HG02588 (cell line): Measurements from ENCODE around the gene RIC8A.
"Not testable (repeated sequence)": the region's sequence is repeated elsewhere in the genome, so short reads cannot be mapped to it uniquely, and the experiment has no call there.

Experiments
- ATAC-seq: cut with Tn5 transposase; IDR thresholded peaks from one replicate; pipeline ENCODE4 v1.9.1; 2021; ENCODE audit warnings: mild to moderate bottlenecking, moderate library complexity; ENCODE audit not compliant: unreplicated experiment

RIC8A gene

DNA sequence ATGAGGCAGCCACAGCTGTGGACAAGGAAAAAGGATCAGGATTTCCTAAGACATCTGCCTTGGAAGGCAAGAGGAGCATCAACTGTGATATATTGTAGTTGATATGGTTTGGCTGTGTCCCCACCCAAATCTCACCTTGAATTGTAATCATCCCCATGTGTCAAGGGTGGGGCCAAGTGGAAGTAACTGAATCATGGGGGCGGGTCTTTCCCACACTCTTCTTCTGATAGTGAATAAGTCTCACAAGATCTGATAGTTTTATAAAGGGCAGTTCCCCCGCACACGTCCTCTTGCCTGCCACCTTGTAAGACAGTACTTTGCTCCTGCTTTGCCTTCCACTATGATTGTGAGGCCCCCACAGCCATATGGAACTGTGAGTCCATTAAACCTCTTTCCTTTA is 10.2 kb downstream of the RIC8A start:
- no peak for ATAC-seq

DNA sequence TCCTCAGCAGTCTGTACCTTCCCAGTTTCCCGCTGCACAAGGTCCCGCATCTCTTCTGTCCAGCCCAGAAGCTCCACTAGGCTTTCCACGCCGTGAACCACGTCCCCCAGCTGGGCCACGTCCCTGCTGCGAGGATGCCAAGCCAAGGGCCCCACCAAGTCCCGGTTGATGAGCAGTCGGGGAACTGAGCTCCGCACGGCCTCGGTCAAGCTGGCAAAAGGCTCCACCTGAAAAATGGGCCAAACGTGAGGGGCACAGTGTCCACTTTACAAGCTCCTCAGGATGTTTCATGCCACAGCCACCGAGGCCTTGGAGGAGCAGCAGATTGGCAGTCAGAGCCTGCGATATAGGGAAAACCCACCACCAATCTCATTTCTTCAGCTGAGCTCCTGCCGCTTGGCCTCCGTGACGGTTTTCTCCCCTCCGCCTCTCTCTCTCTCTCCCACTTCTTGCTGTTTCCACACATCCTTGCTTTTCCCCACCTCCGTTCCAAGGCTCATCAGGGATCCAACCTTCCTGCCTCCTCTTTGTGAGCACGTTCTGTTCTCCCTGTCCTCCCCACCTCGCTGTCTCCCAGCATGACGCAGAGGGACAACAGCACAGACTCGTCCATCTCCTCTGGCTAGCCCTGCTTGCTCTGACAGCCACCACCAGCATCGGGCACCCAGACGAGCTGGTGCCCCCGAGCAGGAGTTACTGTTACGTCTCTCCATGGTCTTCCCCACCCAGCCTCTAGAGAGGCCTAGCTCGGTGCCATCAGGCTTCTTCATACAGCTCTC is 11.5 kb downstream of the RIC8A start:
- ATAC-seq, result no peak

DNA sequence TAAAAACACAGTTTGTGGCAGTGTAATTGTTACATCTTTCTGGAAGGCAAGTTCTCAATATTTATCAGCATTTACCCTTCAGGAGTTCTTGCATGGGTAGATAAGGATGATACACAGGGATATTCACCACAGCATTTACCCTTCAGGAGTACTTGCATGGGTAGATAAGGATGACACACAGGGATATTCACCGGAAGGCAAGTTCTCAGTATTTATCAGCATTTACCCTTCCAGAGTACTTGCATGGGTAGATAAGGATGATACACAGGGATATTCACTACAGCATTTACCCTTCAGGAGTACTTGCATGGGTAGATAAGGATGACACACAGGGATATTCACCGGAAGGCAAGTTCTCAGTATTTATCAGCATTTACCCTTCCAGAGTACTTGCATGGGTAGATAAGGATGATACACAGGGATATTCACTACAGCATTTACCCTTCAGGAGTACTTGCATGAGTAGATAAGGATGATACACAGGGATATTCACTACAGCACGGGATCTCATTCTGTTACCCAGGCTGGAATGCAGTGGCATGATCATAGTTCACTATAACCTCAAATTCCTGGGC is 13.2 kb downstream of the RIC8A start:
- ATAC-seq, result not testable (repeated sequence)

DNA sequence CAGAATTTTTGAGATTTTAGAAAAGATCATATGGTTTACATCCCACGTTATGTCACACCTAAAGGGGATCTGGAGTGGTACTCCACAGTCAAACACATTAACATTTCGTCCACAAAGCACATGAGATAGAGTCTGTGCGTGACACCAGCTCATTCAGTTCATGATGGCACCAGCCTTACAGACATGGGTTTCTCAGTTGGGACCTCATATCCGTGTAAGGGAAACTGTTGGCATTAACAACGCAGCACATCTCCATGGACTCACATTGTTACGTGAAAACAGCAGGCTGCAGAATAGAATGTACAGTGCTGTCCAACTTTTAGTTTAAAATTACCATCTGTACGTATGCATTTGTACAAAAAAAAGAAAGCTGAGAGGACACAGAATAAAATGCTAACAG is 14.0 kb downstream of the RIC8A start:
- ATAC-seq, result no peak

DNA sequence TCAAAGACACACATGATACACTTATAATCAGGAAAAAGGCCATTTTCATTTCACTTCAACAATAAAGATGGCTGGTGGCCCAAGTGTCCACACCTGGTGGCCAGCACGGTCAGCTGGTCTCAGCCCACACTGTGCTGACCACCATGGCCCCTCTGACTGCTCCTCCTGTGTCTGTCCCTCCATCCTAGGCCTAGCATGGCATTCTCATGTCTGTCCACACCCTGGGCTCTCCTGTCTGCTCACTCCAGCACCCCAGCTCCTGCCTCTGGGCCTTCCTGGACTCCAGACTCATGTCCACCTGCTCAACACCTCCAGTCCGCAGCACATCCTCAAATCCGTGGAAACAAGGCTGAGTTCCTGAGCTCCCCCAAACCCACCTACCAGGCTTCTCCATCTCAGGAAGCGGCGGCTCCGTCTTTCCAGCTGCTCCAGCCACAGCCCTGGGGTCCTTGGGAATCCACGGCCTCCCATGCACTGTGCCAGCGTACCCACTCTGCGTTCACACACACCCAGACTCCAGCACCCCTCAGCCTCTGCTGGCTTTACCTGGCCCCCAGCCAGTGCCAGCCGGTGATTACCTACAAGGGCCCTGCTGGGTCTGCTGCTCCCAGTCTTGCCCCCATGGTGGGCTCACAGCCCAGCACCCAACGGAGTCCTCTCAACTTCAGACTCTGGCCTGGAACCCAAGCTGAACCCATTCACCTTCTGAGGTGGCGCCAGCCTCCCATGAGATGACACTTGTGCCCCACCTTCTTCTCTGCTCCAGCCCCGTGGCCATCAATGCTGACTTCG is 14.7 kb downstream of the RIC8A start:
- ATAC-seq, result no peak

DNA sequence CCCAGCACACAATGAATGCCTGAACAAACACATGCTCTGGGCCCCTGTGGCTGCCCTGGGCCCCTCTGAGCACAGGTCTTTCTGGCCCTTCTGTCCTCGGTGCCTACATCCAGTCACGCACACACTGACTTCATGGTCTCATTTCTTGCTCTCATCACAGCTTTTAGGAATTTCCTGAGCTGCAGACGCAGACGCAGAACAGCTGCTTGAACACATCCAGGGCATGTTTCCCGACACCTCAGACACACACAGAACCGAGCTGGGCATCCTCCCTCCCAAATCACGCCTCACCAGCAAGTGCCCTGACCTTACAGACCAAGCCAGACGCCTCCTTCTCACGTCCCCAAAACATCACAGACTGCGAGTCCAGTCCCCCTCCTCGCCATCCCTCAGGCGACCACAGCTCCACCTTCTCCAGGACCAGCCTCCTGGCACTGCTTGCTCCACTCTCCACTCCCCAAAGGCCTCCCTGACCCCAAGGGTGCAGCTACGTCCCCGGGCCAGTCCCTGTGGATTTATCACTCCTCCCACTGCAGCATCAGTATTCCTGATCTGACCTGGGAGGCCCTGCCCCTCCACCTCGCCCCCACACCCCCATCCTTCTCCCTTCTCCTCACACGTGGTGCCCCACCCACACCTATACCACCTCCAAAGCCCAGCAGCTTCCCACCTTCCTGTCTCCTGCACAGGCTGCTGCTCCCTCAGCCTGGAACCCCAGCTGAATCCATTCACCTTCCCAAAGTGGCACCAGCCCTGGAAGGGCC is 15.7 kb downstream of the RIC8A start:
- no peak for ATAC-seq

DNA sequence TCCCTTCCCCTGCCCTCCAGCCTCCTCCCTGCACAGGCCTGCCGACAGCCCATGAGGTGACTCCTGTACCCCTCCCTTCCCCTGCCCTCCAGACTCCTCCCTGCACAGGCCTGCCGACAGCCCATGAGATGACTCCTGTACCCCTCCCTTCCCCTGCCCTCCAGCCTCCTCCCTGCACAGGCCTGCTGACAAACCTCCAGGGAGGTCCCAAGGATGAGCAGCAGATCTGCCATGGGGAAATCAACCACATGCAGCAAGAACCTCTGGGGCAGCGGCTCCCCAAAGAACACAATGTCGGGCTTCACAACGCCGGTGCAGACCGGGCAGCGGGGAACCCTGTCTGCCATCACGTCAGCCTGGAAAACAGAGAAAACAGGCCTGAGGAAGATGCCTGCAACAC is 16.4 kb downstream of the RIC8A start:
- no peak for ATAC-seq

DNA sequence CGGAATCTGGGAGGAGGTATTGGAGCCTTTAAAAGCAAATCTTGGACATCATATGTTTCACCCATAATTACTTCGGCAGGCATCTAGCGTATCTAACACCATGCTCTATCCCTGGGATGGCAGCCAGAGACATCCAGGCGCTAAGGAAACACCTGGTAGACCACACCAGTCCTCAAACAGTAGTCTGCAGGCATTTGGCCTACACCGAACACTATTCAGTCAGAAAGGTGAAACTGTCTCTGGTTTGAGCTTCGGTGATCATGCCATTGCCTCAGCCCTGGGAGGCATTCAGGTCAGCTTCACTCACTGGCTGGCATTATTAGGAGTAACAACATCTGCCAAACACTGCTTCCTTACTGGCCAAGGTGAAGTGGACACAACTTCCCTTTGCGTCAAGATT is 16.9 kb downstream of the RIC8A start:
- no peak for ATAC-seq

DNA sequence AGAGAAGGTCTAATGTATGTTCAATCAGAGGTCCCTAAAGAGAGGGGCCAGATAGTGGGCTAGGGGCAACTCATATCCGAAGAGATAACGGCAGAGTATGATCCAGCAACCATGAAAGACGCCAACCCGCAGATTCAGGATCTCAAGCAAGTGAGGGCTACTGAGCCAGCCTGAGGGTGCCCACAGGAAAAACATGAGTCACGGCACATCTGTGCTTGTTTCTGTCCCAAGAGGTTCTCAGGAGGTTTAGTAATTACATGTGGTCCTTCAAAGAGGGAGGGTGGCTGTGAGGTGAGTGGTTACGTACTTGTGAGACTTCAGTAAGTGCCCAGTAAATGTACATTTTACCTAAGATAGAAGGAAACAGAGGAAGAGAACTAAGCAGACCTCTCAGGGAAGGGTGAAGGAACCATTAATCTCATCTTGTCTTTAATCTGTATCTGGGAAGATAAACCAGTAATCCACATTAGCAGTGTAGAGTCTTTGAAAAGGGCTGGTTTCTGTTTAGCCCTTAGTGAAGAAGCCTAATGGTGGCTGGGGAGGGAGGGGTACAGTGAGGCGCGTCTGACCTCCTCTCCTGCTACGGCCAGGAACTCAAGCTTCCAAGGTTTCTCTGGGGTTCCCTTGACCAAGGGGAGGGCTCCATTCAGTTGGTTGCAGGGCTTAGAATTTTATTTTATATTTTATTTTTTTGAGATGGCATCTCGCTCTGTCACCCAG is 18.4 kb downstream of the RIC8A start:
- no peak for ATAC-seq

DNA sequence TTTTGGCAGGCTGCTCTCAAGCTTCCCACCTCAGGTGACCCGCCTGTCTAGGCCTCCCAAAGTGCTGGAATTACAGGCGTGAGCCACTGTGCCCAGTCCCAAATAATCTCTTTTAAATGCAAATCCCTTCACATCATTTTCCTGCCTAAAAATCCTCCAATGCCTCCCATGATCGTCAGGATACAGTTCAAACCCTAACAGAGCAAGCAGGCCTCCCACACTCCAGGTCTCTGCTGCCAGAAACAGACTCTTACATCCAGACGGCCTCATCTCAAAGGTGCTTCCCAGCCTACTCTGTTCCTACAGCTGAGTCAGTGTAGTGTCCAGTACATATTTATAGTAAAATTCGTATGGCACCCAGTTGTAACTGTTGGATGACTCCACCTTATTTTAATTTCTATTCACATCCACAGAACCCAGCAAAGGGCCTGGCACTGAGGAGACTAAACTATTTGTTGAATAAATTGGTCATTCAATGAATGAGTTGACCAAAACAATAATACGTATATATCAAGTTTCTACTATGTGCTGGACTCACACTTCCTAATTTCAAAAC is 20.4 kb downstream of the RIC8A start:
- no peak for ATAC-seq

DNA sequence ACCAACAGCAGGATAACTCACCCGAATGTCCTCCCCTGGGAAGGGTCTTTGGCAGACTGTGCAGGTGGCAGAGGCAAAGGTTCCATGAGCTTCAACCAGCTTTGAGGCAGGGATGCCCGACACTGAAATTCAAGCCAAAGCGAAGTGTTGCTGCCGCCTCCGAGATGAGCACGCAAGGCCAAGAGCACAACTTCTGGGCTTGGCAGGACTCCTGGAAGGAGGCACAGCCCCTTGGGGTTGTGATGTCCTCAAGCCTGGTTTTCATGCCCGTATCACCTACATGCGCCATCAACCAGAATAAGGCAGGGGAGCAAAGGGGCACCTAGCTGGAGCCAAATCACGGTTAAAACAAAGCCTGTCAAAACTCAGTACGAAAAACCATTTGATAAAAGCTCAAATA is 22.9 kb downstream of the RIC8A start:
- ATAC-seq, result no peak

DNA sequence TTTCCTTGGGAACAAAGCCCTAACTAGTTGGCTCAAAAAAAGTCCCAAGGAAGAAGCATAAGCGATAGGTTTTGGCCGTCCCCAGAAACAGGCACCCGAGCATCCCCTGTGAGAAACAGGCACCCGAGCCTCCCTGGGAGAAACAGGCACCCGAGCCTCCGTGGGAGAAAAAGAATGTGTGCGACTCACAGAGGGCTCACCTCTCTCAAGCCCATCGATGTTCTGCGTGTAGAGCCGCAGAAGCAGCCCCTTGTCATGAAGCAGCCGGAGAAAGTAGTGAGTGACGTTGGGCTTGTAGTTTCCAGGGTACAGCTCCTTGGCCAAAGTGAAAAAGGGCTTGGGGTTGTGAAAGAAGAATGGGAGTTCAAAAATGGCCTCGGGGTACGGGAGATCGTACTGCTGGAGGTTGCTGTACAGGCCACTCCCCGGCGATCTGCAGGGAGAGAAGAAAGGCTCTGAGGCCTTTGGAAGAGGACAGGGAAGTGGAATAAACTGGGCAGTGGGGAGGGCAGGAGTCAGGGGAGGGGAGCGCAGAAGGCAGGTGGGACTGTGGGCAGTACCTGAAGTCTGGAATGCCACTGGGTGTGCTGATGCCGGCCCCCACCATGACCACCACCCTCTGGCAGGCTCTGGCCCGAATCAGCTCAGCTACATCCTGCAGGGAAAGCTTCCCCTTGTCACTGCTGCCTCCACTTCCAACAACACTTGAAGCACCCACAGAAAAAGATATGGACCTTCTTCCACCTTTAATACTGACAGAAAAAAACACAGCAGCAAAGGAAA is 25.5 kb downstream of the RIC8A start:
- ATAC-seq, result no peak

DNA sequence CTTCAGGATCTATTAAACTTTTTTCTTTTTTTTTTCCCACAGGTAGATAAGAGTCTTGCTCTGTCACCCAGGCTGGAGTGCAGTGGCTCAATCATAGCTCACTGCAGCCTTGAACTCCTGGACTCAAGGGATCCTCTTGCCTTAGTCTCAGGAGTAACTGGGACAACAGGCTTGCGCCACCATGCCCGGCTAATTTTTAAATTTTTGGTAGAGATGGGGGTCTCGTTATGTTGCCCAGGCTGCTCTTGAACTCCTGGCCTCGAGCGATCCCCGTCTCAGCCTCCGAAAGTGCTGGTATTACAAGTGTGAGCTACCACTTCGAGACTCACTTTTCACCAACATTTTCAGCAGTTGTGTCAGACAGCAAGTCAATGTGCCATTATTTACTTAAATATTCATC is 27.7 kb downstream of the RIC8A start:
- ATAC-seq, result no peak

DNA sequence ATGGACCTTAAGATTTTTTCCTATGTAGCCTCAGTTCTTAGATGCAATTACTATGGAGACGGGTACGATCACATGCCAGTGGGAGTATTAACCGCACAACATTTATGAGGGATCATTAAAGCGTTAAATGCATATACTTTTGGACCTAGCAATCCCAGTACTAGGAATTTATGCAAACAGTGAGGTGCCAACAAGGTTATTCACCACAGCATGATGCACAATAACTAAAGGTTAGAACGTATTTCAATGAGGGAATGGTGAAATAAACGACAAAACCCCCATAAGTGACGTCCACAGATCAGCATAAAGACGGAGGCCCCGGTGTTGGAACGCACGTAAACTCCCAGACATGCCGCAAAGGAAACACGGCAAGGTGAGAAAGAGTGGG is 28.1 kb downstream of the RIC8A start:
- ATAC-seq, result no peak

DNA sequence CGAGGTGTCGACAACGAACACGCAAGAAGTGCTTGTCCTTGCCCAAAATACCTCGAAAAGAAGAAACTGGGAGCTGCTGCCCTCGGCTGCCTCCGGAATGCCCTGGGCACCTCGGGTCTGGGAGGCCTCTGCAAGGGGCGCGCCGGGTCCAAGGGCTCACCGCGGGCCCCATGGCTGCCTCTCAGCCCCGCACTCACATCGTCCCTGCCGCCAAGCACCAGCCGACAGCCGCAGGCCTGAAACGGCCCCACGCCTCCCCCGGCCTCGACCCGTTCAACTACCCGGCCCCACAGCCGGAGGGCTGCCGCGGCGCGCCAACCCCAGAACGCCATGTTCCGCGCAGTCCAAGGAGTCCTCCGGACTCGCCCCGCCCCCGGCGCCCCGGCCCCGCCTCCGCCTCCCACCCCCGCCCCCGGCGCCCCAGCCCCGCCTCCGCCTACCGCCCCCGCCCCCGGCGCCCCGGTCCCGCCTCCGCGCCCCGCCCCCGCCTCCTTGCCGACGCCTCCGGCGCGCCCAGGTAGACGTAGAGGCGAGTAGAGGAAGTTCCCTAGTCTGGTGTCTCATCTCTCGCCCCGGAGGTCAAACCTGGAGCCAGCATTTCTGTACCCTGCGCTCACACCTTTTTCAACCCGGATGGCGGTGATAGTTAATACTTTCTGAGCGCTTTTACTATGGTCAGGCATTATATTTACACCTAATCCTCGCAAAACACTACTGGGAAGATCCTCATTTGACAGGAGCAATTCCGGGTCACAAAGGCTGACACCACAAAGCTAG is 28.7 kb downstream of the RIC8A start, which contains the start of gene SIRT3:
TSS of gene SIRT3 (minus strand) at position 346 of the 777 bp plus-strand sequence. CDS start at position 332, 14 bp downstream.
- ATAC-seq, result peak; percentile 70

DNA sequence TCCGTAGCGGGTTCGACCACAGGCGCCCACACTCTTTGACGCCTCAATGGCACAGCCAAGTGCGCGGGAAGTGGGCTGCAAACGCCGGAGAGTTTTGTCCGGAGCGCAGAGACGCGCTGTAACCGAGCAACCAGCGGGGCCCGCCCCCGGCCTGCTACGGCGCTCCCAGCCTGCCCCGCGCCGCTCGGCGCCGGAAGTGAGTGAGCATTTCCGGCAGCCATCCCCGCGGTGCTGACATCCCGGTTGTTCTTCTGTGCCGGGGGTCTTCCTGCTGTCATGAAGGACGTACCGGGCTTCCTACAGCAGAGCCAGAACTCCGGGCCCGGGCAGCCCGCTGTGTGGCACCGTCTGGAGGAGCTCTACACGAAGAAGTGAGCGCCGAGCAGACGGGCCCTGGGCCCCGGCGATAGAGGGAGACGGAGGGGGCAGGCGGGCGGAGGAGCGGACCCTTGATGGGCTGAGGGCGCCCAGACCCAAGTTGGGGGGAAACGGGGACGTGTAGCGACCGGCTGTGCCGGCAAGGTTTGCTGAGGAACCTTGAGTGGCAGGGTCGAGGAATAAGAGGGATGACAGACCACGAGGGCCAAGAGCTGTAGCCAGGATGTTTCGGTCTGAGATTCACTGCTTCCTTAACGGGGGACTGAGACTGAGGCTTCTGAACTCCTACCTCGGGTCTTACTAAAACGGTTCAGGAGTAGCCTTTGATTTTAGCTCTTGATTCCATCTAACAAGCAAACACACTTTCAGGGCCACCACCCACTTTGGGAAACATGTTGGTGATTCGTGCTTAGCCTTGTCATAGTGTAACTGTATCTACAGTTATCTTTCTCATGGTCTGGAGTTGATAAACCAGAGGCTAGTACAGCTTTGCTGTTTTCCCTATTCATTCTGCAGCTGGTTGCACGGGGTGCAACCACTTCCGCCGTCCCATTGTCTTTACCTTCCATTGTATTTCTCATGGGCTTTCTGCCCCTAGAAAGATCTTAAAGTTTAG is 29.6 kb downstream of the RIC8A start, which contains the start of gene PSMD13:
TSS of gene PSMD13 (plus strand) at position 203 of the 994 bp plus-strand sequence. CDS start at position 277, 74 bp downstream.
- peak; percentile 77 for ATAC-seq

DNA sequence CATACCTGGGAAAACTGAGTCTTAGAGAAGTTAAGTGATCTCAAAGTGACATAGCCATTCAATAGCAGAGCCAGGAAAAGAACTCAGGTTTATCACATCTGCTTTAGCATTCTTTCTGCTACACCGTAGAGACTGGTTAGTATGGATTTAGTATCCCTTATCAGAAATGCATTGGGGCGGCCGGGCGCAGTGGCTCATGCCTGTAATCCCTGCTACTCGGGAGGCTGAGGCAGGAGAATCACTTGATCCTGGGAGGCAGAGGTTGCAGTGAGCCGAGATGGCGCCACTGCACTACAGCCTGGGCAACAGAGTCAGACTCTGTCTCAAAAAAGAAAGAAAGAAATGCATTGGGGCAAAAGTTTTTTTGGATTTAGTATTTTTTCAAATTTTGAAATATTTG is 30.8 kb downstream of the RIC8A start:
- not testable (repeated sequence) for ATAC-seq
